Stomach (tissue), 4 donors: ENCODE results near the gene KCNJ16.

Experiments used
- CTCF ChIP-seq, 7 experiments: fragments of 450-650 bp in 4 of 7; fragments of 200-600 bp in 3 of 7; sonication (generic) in 3 of 7; IDR thresholded peaks; one replicate each; pipeline ENCODE4 v1.5.1; 2016 to 2019; ENCODE audit warnings: antibody characterized with exemption in 7 of 7, control low read depth in 2 of 7, mild to moderate bottlenecking in 1 of 7
- POLR2A ChIP-seq, 4 donors: fragments of 450-650 bp; IDR thresholded peaks; one replicate each; pipeline ENCODE4 v1.6.1; 2016; ENCODE audit warnings: antibody characterized with exemption in 4 of 4, control low read depth in 2 of 4, mild to moderate bottlenecking in 1 of 4, moderate library complexity in 1 of 4
- POLR2AphosphoS5 ChIP-seq, 3 donors: sonication (generic); formaldehyde crosslinking; IDR thresholded peaks; one replicate each; pipeline ENCODE4 v1.6.1; 2016; ENCODE audit warnings: antibody characterized with exemption in 3 of 3

- TF ChIP-seq CTCF (IDR thresholded peaks at IDR 0.05): no peak
- no peak for TF ChIP-seq POLR2AphosphoS5 (IDR thresholded peaks at IDR 0.05)
- no peak for TF ChIP-seq POLR2A (IDR thresholded peaks at IDR 0.05)
These were observed 46.1 kb downstream of the KCNJ16 start for GRCh38 chr17:70121126-70121525.
